AG04449 (cell line): ENCODE results near the gene GLIS2.
"Not testable (repeated sequence)": the region's sequence is repeated elsewhere in the genome, so short reads cannot be mapped to it uniquely, and the experiment has no call there.

ENCODE experiments used
- CTCF ChIA-PET: fragments of 350-600 bp; formaldehyde crosslinking; extraction: SDS; loops from one replicate; lab custom pipeline; 2021; ENCODE audit warnings: antibody characterized with exemption; lab: Yijun Ruan, JAX
- POLR2A ChIA-PET: fragments of 400-600, 350-600 bp; formaldehyde crosslinking; extraction: SDS; loops from one replicate; lab custom pipeline; 2020; ENCODE audit warnings: antibody characterized with exemption, inconsistent platforms; lab: Yijun Ruan, JAX
- DNase-seq: peaks from one replicate; pipeline ENCODE4 v3.0.0-alpha.2; 2010; ENCODE audit warnings: low read depth, low spot score
- H3K4me3 ChIP-seq: 2 replicates; pipeline ENCODE4 v1.5.1; 2011; ENCODE audit warnings: low read depth, mild to moderate bottlenecking, control low read depth, low read length
- TF ChIP-seq, protein P1 (sequence below): IDR thresholded peaks from one replicate; pipeline ENCODE4 v1.5.1; 2011; ENCODE audit warnings: mild to moderate bottlenecking, moderate library complexity, low read length, control low read depth, inconsistent platforms; ENCODE audit not compliant: insufficient read depth; ENCODE audit errors: missing control alignments

Gene GLIS2

DNA sequence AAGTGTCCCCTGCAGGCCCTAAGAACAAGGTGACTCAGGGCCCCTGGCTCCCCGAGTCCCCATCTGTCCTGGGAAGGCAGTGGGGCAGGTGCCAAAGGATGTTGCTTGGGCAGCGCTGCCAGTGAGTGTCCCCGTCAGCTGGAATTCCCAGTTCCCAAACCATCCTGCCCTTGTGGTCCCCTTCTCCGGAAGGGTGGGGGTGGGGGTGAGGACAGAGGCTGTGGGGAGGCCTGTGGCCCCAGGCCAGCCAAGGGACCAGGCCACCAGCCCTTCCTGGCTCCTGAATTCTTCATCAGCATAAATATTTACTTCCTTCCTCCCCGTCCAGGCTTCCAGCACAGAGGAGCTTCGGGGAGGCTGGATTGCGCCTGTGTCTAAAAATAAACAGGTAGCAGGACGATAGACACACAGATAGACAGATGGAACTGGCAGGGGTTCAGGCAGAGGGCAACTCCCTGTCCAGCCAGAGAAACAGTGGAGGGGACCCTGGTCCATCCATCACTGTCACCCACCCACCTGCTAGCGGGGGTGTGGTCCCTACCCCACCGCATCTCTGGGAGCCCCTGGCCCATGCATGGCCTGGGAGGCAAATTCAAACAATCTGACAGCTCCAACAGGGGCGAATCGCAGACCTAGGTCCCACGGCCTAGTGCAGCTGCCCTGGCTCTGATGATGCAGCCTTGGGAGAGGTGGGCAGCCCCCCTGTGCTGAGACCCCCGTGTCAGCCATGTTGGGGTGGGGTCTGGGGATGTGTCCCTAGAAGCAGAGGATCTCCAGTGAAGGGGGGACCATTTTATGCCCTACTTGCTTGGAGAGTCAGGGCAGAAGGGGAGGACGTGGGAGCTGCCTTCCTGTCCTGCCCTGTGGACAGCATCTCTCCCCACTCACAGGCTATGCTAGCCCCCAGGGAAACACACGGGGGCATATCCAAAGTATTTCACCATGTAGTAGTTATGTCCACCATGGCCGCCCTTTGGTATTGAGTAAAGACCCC, 13.2 kb downstream of the GLIS2 start:
- DNase-seq = no peak

DNA sequence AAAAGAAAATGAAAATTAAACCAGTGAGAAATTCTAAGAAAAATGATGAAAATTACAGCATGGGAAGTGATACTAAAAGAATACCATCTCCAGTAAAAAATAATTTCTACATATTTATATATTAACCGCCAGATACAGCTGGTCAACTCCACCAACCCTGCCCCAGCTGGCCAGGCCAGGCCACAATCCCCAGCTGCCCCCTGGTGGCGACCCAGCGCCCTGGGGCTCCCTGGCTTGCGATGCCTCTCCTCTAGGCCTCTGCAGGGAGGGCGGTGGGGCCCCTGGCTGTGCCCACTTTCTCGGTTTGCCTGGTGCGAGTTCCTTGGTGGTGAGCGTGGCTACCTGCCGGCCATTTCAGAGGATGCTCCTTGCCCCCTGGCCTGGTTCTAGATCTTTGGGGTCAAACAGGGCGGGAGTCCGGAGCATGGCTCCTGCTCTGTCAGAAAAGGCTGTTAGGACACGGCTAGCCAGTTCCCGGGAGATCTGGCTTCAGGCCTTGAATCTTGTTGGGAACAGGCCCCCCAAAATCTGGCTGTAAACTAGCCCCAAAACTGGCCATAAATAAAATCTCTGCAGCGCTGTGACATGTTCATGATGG, 14.5 kb downstream of the GLIS2 start:
- no peak overlapping the region for H3K4me3 ChIP-seq
- TF ChIP-seq, protein P1, sequence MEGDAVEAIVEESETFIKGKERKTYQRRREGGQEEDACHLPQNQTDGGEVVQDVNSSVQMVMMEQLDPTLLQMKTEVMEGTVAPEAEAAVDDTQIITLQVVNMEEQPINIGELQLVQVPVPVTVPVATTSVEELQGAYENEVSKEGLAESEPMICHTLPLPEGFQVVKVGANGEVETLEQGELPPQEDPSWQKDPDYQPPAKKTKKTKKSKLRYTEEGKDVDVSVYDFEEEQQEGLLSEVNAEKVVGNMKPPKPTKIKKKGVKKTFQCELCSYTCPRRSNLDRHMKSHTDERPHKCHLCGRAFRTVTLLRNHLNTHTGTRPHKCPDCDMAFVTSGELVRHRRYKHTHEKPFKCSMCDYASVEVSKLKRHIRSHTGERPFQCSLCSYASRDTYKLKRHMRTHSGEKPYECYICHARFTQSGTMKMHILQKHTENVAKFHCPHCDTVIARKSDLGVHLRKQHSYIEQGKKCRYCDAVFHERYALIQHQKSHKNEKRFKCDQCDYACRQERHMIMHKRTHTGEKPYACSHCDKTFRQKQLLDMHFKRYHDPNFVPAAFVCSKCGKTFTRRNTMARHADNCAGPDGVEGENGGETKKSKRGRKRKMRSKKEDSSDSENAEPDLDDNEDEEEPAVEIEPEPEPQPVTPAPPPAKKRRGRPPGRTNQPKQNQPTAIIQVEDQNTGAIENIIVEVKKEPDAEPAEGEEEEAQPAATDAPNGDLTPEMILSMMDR = peak; percentile 96
- no peak for DNase-seq
- ChIA-PET CTCF (interaction anchor here (0.7 to 10.5 kb wide), 20 partner anchors 8 to 347 kb away, joined by 3 to 104 read pairs (median 6); partner anchors contain the start of genes PAM16 and TFAP4), POLR2A (interaction anchor here (0.9 kb wide), 1 partner anchor 40 kb away, joined by 3 read pairs; no protein-coding TSS in a partner anchor)

More for the DNA sequence above, 13.2 kb downstream of the GLIS2 start:
- H3K4me3 ChIP-seq = no peak overlapping the region
- POLR2A ChIA-PET = no interaction called here
- CTCF ChIA-PET = interaction anchor here (0.8 to 10.5 kb wide), 27 partner anchors 7 to 129 kb away, joined by 3 to 104 read pairs (median 6); partner anchors contain the start of genes PAM16 and TFAP4
- TF ChIP-seq, protein P1 = no peak

DNA sequence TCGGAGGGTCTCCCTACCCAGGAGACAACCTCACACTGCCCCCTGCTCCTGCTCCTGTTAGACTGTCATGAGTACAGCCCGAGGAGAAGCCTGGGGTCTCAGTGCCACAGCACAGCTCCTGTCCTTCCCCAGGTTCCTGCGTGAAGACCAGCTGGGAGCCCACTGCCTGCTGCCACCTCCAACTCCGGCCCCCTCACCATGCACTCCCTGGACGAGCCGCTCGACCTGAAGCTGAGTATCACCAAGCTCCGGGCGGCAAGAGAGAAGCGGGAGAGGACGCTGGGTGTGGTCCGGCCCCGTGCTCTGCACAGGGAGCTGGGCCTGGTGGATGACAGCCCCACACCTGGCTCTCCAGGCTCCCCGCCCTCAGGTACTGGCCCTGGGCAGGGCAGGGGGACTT, 16.2 kb downstream of the GLIS2 start:
- no peak for DNase-seq
- TF ChIP-seq, protein P1 = no peak
- ChIA-PET CTCF (interaction anchor here (0.7 to 10.5 kb wide), 15 partner anchors 9 to 349 kb away, joined by 3 to 104 read pairs (median 13); partner anchors contain the start of gene PAM16), POLR2A (no interaction called here)
- H3K4me3 ChIP-seq = no peak overlapping the region

DNA sequence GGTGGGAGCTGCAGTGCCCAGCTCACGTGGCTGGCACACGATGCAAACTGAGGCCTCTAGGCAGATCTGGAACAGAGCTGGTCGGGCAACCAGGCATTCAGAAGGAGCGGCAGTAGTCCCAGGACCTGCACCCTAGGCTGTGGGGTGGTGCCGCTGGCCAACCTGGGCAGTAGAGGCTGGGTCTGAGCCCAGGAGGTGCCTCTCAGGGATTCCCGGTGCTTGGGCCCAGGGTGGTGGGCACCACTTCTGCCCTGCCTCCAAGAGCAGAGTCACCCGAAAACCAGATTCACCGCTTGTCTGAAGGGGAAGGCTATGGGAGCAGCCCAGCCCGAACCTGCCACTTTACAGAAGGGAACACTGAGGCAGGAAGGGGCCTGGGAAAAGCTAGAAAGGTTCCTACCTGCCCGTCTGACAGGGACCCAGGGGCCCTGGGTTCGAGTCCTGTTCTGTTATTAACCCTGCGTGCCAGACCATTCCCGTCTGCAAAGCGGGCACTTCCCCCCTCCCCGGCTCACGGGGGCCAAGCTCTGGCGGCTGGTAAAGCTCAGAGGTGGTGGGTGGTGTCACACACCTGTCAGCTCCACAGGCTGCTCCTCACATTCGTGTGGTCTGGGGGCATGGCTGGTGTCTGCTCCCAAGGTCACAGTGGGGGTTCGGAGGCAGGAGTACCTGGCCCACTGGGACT, 16.9 kb downstream of the GLIS2 start:
- POLR2A ChIA-PET = interaction anchor here (1.1 kb wide), 1 partner anchor 60 kb away, joined by 3 read pairs; the partner anchor contains the start of gene TFAP4
- no peak overlapping the region for H3K4me3 ChIP-seq
- no peak for DNase-seq
- TF ChIP-seq, protein P1 = no peak
- CTCF ChIA-PET = interaction anchor here (0.7 to 10.5 kb wide), 13 partner anchors 8 to 133 kb away, joined by 3 to 104 read pairs (median 13); partner anchors contain the start of genes GLIS2 and PAM16

DNA sequence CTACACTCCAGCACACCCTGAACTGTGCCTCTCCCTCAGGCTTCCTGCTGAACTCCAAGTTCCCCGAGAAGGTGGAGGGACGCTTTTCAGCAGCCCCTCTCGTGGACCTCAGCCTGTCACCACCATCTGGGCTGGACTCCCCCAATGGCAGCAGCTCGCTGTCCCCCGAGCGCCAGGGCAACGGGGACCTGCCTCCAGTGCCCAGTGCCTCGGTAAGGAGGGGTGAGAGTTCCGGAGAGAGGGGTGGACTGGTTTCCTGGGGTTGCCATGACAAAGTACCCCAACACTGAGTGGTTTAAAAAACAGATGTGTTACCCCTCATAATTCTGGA, 17.4 kb downstream of the GLIS2 start:
- no peak overlapping the region for H3K4me3 ChIP-seq
- TF ChIP-seq, protein P1 = no peak
- DNase-seq = no peak
- CTCF ChIA-PET = interaction anchor here (0.9 to 10.5 kb wide), 10 partner anchors 8 to 80 kb away, joined by 3 to 104 read pairs (median 18); partner anchors contain the start of genes GLIS2 and PAM16
- POLR2A ChIA-PET = interaction anchor here (1.1 kb wide), 1 partner anchor 60 kb away, joined by 3 read pairs; the partner anchor contains the start of gene TFAP4

DNA sequence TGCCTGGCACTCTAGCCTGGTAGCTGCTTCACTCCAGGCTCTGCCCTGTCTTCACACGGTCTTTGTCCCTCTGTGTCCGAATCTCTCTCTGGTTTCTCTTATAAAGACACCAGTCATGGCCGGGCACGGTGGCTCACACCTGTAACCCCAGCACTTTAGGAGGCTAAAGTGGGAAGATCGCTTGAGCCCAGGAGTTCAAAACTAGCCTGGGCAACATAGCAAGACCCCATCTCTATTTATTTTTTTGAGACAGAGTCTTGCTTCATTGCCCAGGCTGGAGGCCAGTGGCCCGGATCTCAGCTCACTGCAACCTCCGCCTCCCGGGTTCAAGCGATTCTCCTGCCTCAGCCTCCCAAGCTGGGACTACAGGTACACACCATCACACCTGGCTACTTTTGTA, 17.8 kb downstream of the GLIS2 start:
- H3K4me3 ChIP-seq, DNase-seq, POLR2A ChIA-PET: not testable (repeated sequence)
- CTCF ChIA-PET = interaction anchor here (0.9 to 10.5 kb wide), 6 partner anchors 7 to 80 kb away, joined by 3 to 104 read pairs (median 40); partner anchors contain the start of genes GLIS2 and PAM16
